Thoracic aorta (tissue), 2 donors: ENCODE measurements around the gene ZNF594. TPM values are rescaled to one million over a fixed set of nuclear protein-coding genes. Genes with fewer than 3 reads are reported as not detected.
A peak's percentile ranks its signal among the peaks of the same experiment; 100 is the strongest.

ENCODE experiments used
- ATAC-seq: fragments of 150-250 bp; one replicate; pipeline ENCODE4 v1.8.0; 2017; ENCODE audit warnings: low read depth; ENCODE audit not compliant: insufficient number of reproducible peaks, low FRiP score
- DNase-seq: peaks from one replicate; pipeline ENCODE4 v3.0.0-alpha.2; 2020; ENCODE audit warnings: low spot score
- H3K27ac ChIP-seq, 2 donors: fragments of 200-600 bp; sonication (generic); 1 replicate in 1 of 2; 2 replicates in 1 of 2; pipeline ENCODE4 v1.5.1; 2016; ENCODE audit warnings: mild to moderate bottlenecking in 2 of 2, moderate library complexity in 2 of 2
- H3K27me3 ChIP-seq: fragments of 200-600 bp; sonication (generic); replicated peaks from 2 replicates; pipeline ENCODE4 v1.6.0; 2016; ENCODE audit warnings: mild to moderate bottlenecking; ENCODE audit not compliant: insufficient read depth
- H3K36me3 ChIP-seq: fragments of 200-600 bp; sonication (generic); one replicate; pipeline ENCODE4 v1.5.1; 2016
- H3K4me1 ChIP-seq, 2 donors: fragments of 200-600 bp; sonication (generic); 1 replicate in 1 of 2; 2 replicates in 1 of 2; pipeline versions ENCODE4 v1.5.1 to v1.6.0; 2016; ENCODE audit warnings: low read depth in 2 of 2, mild to moderate bottlenecking in 1 of 2; ENCODE audit not compliant: control insufficient read depth in 1 of 2
- H3K4me3 ChIP-seq: fragments of 200-600 bp; sonication (generic); 2 replicates; pipeline ENCODE4 v1.5.1; 2016; ENCODE audit warnings: mild to moderate bottlenecking
- H3K9me3 ChIP-seq: fragments of 200-600 bp; sonication (generic); 2 replicates; pipeline ENCODE4 v1.5.1; 2016
- CTCF ChIP-seq: fragments of 200-600 bp; sonication (generic); IDR thresholded peaks from one replicate; pipeline ENCODE4 v1.5.1; 2019; ENCODE audit warnings: antibody characterized with exemption
- total RNA-seq, 2 donors: library from RNA; depleted of rRNA; stranded (reverse); fragments of >200 nt; gene quantifications; one replicate each; pipeline versions ENCODE4 v1.1.0 to v1.2.3, GENCODE V29; 2016

The ZNF594 gene
- total RNA-seq, 2 donors from 2014 or later = 8.4 to 15.8 TPM

- Histone ChIP-seq H3K4me3 (no peak overlapping the region), H3K9me3 (no peaks in the 10 kb centered on the region)
- ATAC-seq = no peak
Measured at GRCh38 chr17:5198472-5198871, 6.8 kb upstream of the ZNF594 start.

GRCh38 chr17:5194346-5194745 is 2.7 kb upstream of the ZNF594 start:
- Histone ChIP-seq H3K4me3 (no peak overlapping the region), H3K27me3 (no peaks in the 10 kb centered on the region), H3K27ac (no peak overlapping the region), H3K36me3 (no peaks in the 10 kb centered on the region), H3K4me1 (peaks cover 7 to 20% of the 10 kb centered on the region in 2 donors), H3K9me3 (peaks cover under 1% of the 10 kb centered on the region)
- no peak for DNase-seq
- no peak for ATAC-seq
- no peak for TF ChIP-seq CTCF

More at GRCh38 chr17:5198472-5198871, 6.8 kb upstream of the ZNF594 start:
- H3K4me1 ChIP-seq = no peaks in the 10 kb centered on the region
- no peak overlapping the region for H3K27ac ChIP-seq
- H3K36me3 ChIP-seq = no peaks in the 10 kb centered on the region
- H3K27me3 ChIP-seq = no peaks in the 10 kb centered on the region
- no peak for DNase-seq
- no peak for TF ChIP-seq CTCF

- Histone ChIP-seq H3K27me3 (no peaks in the 10 kb centered on the region), H3K4me1 (no peaks in the 10 kb centered on the region), H3K4me3 (no peak overlapping the region), H3K27ac (no peak overlapping the region), H3K36me3 (peaks cover 9% of the 10 kb centered on the region), H3K9me3 (peaks cover 88% of the 10 kb centered on the region)
- no peak for TF ChIP-seq CTCF
- DNase-seq (no peak), ATAC-seq (no peak)
Measured at GRCh38 chr17:5184288-5184687, 7.4 kb downstream of the ZNF594 start.

GRCh38 chr17:5183410-5183793 is 8.3 kb downstream of the ZNF594 start:
- DNase-seq = no peak
- H3K4me3 ChIP-seq = peak overlapping the region; percentile 22
- peaks cover 93% of the 10 kb centered on the region for H3K9me3 ChIP-seq
- no peak for TF ChIP-seq CTCF
- no peak for ATAC-seq
- H3K27me3 ChIP-seq = no peaks in the 10 kb centered on the region
- no peaks in the 10 kb centered on the region for H3K4me1 ChIP-seq
- H3K27ac ChIP-seq = no peak overlapping the region
- peaks cover 9% of the 10 kb centered on the region for H3K36me3 ChIP-seq

GRCh38 chr17:5182597-5183409 is 8.9 kb downstream of the ZNF594 start:
- no peaks in the 10 kb centered on the region for H3K4me1 ChIP-seq
- DNase-seq (no peak), ATAC-seq (no peak)
- no peaks in the 10 kb centered on the region for H3K27me3 ChIP-seq
- TF ChIP-seq CTCF = no peak
- peak overlapping the region; percentile 22 for H3K4me3 ChIP-seq
- H3K9me3 ChIP-seq = peaks cover 98% of the 10 kb centered on the region
- H3K36me3 ChIP-seq = peaks cover 9% of the 10 kb centered on the region
- no peak overlapping the region for H3K27ac ChIP-seq
